ENCODE data around the gene PKD1L1.
"Not testable (repeated sequence)": the region's sequence is repeated elsewhere in the genome, so short reads cannot be mapped to it uniquely, and the experiment has no call there.

Gene PKD1L1

DNA sequence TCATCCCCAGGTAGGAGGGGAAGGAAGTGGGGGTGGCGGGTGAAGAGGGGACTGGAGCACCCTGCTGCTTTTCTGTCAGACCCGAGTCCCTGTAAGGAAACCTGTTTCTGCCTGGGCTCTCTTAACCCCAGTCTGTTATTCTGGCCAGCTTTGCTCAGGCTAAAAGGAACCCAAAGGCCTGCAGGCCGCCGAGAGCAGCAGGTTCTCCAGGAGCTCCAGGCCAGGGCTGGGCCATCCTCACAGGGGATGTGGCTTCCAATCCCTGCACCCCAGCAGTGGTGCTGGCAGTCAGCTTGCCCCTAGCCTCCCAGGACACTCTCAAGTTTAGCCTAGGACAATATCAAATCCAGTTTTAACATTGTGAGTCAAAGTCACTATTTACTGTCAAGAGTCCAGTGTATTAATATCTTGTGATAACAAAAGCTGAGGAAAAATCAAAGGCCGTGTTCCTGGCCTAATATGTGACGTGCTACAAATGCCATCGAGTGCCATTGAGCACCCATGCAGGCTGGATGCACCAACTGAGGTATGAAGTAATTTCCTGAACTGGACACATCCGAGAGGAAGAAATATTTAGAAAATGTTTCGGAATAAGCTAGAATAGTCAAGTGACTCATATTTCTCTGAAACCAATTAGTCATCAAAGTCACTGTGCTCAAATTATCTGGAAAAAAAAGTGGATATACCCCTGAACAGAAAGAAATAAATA lies 7.0 kb downstream of the PKD1L1 start:
- intact Hi-C loops (cut with DNase I): no loop called here
- peak in 1 of 42 donors; percentile 14 for DNase-seq

DNA sequence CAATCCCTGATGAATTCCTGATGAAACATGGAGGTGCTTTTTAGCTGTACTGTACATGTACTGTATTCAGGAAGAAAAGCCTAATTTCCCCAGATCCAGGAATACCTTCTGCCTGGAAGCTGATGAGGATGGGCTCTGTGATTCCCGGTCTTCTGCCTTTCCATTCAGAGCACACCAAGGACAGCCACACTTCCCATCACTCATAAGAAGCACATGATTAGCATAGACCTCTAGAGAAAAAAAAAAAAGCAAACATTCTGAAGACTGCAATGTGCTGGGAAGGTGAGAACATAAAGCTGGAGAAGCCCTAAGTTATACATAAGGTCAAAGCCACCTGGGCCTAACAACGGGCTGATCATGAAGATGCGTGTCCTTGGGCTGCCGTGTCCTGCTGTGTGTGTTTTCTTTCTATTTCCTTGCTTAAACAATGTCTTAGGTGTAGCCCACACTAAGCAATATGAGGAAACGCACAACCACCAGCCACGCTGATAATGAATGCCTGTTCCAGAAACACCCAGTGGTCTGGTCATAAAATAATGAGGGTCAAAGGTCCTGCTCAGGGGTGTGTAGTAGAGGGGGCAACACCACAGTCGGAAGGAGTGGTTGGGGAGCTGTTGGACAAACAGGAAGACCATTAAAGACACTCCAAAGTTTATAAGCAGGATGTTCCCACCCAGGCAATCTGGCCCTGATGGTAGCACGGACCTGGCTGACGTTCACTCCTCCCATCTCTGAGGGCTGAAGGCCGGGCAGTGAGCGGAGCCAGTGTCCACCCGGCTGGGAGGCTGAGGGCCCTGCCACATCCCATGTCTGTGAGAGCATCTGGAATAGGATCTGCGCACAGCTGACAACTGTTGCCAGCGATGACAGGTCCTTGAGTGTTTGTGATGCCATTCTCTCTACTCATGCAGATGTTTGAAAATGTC lies 7.9 kb downstream of the PKD1L1 start:
- DNase-seq: no peak
- intact Hi-C loops (cut with DNase I): no loop called here

DNA sequence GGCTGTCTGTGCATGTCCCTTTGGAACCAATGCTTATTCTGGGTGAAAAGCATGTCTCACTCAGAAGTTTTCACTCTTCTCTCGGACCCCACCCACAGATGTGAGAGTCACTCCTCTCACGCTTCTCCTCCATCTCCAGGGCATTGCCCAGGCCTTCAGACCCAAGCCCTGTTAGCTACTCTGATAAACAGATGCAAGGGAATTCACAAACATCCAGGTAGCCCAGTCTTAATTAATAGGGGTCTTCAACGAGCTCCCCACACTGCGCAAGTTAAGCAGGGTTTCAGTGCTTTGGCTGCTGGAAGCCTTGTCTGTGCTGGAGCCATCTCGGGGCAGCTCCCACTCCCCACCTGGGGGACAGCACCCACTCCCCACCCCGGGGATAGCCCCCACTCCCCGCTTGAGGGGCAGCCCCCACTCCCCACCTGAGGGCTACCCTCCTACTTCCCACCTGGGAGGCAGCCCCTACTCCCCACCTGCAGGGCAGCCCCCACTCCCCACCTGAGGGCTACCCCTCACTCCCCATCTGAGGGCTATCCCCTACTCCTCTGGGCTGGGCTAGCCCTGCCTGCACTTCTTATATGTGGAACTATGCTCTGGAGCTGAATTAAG lies 8.7 kb downstream of the PKD1L1 start:
- intact Hi-C loops (cut with DNase I): no loop called here
- no peak for DNase-seq

DNA sequence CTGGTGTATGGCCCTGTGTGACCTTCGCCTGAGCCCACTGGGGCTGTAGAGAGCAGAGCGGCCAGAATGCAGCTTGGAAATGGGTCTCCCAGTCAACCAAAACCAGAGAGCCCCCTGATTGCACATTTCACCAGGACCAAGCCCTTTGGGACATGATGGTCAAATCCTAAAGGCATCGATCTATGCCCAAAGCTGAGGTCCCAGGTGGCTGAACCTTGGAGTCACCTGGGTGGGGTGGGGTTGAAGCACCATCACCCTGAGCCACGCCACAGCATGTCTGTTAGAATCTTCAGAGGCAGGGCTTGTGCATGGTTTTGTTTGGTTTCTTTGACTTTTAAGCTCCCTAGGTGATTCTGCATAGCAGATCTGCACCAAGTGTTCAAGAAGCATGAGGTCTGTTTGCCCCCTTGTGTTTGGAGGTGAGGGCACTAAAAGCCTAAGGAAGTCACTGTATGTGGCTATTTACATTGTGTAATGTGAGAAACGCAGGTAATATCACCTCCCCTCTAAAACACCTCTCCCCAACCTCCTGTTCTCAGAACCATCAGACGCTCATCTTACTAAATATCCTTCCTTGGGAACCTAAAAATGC lies 9.6 kb downstream of the PKD1L1 start:
- DNase-seq: no peak
- intact Hi-C loops (cut with DNase I): no loop called here

DNA sequence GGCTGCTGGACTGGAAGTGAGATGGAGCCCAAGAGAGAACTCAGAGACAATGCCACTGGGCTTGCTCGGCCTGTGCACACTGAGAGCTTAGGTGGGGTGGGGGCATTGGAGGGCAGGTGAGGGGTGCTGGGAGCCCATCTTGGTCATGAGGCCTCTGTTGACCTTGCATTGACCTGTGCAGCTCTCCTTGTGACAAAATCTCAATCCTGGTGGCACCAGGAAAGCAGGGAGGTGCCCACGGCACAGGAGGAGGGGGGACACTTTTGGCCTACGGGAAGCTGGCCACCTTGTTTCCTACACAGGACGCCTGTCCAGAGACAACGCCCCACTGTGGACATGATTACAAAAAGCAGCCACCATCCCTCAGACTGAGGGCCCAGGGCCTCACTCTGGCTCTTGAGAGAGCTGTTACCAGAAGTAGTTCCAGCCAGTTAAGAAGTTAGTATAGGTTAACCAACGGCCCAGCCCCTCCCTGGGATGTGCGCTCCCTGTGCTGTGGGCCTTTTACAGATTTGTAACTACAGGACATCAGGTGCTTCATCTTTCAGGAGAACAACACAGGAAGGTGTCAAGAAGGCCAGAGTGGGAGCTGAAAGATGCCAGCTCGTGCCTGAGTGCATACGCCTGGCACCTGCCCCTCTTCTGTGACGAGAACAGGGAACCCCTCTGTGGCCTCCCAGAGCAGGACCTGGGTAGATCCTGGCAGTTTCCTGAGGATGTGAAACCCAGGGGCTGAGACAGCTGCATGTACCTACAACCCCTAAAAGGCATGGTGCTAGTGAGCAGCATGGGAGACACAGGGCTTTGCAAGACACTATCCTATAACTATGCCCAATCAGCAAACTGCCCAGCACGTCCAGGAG lies 10.3 kb downstream of the PKD1L1 start:
- peak in 1 of 42 donors; percentile 1 for DNase-seq
- intact Hi-C loops (cut with DNase I): no loop called here

DNA sequence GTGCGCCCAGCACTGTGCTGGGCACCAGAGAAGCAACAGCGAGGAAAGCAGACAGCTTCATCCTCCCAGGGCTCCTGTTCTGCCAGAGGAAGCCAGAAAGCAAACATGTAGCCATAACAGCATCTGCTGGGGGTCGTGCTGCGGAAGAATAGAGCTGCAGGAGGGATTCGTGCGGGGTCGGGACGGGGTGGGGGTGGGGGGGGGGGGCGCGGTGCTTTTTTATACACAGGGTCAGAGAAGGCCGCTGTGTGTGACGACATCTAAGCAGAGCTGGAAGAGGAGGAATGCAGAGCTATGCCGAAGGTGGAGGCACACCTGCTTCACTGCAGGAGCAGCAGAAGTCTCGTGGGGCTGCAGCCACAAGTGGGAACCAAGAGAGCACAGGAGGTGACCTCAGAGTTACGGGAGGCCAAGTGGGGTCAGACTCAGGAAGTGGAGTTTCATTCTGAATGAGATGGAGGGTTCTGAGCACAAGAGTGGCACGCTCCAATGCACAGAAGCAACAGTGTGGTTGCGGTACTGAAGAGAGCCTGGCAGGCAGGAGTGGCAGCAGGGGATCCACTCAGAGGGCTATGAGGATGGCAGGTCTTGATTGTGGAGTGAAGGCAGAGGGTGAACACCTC lies 11.1 kb downstream of the PKD1L1 start:
- intact Hi-C loops (cut with DNase I): no loop called here
- DNase-seq: no peak

DNA sequence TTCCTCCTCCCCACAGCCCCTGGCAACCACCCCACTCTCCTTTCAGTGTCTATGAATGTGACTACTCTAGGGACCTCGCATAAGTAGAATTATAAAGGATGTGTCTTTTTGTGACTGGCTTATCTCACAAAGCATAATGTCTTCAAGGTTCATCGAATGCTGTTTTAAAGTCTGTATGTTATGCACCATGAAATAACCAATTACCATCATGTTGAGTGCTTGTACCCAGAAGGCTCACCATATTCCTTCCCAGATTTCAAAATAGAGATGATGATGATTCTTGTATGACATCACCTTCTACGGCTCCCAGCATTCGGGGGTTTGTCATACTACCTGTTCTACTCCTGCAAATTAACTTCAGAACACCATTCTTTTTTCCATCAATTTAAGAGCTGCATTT lies 11.9 kb downstream of the PKD1L1 start:
- intact Hi-C loops (cut with DNase I): no loop called here

DNA sequence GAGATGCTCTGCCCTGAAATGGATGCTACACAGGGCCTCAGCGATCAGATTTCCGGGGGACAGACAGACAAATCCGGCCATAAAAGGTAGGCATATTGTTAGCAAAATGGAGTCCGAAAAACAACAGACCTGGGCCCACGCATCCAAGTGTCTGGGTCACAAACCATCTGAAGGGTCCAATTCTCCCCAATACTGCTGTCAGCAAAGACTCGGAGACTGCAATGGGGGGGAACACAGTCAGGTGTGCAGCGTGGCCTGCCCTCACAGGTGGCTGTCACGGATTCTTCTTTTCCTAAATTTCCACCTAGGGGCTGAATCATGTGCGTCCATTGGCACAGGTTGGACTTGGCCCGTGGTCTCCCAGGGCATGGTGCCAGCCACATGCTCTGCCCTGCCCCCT lies 12.9 kb downstream of the PKD1L1 start:
- DNase-seq: no peak
- intact Hi-C loops (cut with DNase I): no loop called here

More for the DNA sequence above, 11.9 kb downstream of the PKD1L1 start:
- DNase-seq: no peak

DNA sequence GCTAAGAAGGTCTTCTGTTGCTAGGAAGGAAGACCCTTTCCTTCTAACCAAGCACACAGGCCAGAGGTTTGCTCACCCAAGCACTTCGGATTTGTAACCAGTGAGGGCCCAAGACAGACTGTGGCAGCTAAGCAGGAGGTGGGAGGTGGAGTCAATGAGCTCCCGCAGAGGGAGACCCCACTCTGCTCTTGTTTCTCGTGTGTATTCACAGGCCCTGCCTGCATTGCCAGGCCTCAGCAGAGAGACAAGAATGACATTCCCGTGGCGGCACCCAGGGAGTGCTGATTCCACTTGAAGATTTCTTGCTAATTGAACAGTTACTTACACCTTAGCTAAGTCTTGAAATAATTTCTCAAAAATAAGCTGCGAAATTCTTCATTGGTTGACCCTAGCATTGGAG lies 13.4 kb downstream of the PKD1L1 start:
- no peak for DNase-seq
- intact Hi-C loops (cut with DNase I): no loop called here

DNA sequence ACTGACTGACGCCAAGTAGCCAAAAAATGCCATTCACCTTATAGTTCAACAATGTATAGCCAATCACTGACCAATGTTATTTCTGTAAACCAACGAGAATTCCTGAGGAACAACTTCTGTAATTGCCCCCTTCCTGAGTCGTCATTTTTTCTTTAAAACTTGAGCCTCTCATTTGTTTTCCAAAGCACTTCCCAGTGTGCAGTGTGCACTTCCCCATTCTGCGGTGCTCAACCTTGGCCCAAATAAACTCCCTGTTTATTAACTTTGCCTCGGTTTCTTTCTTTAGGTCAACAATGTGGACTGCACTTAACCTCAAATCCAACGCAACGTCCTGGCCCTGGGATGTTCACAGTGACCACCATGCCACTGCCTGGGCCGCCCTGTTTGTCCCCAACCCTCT lies 15.1 kb downstream of the PKD1L1 start:
- intact Hi-C loops (cut with DNase I): no loop called here
- DNase-seq: no peak

DNA sequence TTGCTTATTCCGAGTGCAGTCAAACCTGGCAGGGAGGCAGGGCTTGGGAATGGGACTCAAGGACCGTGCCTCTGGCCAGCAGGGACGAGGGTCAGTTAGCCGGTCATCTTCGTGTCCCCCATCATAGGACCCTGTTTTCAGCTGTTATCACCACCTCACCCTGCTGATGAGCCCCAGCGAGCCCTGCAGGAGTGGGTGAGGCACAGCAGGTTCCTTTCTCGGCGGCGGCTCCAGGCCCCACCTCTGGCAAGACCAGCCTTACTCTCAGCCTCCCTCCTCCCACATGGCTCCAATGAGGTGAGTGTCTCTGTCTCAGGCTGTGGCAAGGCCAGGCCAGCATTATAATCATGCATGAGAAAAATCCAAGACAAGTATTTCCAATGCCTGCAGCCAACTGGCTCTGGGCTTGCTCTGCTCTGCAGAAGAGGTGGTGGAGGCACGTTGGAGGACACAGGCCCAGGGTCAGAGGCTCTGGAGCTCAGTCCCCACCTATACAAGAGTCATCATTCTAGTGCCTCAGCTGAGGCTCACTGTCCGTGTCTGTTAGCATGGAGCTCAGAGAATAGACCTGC lies 15.7 kb downstream of the PKD1L1 start:
- intact Hi-C loops (cut with DNase I): no loop called here
- DNase-seq: no peak

DNA sequence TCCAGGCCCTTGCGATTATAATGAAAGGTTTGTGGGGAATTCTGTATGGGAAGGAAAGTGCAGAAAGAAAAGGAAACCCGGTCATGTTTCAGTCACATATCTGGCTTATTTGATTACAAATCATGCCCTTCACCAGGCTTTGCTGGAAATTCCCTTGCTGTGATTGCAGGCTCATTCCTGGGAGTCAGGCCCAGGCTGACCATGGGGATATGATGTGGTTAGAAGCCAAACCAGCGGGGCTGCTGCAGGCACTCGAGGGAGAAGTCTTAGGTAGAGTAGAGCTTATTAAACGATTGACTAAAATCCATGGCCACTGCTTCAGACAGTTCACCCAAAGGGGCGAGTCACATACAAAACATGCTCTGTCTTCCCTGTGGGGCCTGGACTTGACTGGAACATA lies 16.2 kb downstream of the PKD1L1 start:
- no peak for DNase-seq
- intact Hi-C loops (cut with DNase I): no loop called here

DNA sequence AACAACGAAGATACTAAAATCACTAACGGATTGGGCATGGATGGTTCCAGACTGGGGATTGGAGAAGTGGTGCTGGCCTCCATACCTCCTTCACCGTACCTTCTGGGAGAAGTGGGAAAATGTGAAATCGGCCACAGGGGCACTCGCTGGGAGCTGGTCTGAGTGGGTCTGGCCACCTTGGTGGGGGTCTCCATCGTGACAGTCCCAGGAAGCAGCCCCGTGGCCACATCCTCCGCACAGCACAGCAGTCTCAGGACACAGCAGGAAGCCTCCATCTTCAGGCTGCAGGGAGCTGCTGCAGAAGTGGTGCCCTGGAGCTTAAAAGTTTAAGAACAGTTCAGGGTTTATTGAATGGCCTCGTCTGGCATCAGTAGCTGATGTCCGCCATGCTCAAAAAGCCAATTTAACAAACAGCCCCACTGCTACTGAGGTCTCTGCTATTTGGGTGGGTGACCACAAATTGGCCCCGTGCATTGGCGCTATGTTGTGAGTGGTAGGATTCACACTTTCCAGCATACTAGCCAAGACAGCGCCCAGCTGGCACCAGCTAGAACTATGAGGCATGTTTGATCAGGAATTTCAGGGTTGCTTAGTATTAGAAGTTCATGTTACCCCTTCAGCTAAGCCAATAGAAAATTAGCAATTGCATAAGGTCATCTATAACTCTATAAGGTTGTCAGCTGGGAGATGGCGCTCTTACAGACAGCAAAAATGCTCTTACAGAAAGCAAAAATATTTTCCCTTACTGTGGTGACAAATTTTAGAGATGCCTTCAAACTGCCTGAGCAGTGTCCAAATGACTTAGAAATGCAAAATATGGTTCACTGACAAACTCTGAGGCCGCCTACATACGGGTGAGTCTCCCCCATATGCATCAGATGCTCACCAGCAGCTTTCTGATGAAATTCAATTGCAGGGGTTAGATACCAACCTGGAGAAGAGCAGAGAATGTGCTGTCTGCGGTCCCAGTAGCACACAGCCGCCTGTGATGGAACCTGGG lies 17.0 kb downstream of the PKD1L1 start:
- intact Hi-C loops (cut with DNase I): no loop called here
- no peak for DNase-seq

DNA sequence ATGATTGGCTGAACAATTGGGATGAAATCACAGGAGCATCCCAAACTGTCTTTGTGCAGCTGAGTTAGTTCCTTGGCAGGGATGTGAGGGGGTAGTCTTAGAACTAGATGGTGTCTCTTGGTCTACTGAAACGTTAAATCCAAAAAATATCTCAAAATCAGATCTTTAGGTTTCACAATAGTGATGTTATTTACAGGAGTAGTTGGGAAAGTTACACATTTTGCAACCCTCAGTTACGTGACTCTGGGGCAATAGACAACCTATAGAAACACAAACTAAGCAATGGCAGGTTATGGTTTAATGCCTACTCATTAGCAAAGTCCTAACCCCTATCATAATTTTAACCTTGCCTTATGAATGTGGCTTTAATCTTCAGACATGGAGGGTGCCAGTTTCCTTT lies 24.0 kb downstream of the PKD1L1 start:
- no peak for DNase-seq
- intact Hi-C loops (cut with DNase I): no loop called here

DNA sequence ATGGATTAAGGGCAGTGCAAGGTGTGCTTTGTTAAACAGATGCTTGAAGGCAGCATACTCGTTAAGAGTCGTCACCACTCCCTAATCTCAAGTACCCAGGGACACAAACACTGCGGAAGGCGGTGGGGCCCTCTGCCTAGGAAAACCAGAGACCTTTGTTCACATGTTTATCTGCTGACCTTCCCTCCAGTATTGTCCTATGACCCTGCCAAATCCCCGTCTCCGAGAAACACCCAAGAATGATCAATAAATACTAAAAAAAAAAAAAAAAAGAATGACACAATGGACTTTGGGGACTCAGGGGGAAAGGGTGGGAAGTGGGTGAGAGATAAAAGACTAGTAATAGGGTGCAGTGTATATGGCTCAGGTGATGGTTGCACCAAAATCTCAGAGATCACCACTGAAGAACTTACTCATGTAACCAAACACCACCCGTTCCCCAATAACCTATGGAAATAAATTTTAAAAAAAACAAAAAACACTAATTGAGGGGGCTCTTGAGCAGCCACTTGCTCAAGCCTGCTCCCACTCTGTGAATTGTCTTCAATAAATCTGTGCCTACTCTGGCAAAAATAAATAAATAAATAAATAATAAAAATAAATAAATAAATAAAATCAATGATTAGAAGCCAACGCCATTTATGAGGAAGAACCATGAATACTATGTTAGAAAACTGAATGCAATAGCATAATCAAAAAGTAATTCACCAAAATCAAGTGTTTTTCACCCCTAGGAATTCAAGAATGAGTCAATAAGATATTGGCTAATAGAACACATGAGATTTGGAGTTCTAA lies 25.0 kb downstream of the PKD1L1 start:
- intact Hi-C loops (cut with DNase I); DNase-seq: not testable (repeated sequence)

DNA sequence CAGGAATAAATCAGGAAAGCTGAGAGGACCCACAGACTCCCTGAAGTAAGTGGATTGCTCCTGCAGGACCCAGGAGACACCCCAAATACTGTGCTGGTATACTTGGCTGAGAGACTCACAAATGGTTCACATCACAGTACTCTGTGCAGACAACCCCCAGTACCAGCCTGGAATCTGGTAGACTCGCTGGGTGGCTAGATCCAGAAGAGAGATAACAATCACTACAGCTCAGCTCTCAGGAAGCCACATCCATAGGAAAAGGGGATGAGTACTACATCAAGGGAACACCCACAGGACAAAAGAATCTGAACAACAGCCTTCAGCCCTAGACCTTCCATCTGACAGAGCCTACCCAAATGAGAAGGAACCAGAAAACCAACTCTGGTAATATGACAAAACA lies 31.8 kb downstream of the PKD1L1 start:
- DNase-seq; intact Hi-C loops (cut with DNase I): not testable (repeated sequence)

Measured in head of caudate nucleus (tissue), 42 donors.